Hematopoietic multipotent progenitor cell treated with erythropoietin and hydrocortisone succinate and interleukin-3 and kit ligand, for 15 days (in vitro differentiated cells): ENCODE measurements around the gene ZNF165.

Source experiments
- DNase-seq: peaks from one replicate; pipeline ENCODE4 v3.0.0-alpha.2; 2015; ENCODE audit warnings: low spot score

The ZNF165 gene

DNA sequence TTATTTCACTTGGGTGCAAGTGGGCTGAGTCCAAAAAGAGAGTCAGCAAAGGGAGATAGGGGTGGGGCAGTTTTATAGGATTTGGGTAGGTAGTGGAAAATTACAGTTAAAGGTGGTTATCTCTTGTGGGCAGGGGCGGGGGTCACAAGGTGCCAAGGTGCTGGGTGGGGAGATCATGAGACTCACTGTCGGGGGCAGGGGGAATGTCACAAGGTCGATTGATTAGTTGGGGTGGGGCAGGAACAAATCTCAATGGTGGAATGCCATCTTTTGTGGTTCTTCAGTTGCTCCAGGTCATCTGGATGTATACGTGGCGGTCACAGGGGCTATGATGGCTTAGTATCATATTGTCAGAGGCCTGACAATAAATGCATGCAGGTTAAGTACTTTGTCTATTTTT lies 41.9 kb downstream of the ZNF165 start:
- peak; percentile 40 for DNase-seq

DNA sequence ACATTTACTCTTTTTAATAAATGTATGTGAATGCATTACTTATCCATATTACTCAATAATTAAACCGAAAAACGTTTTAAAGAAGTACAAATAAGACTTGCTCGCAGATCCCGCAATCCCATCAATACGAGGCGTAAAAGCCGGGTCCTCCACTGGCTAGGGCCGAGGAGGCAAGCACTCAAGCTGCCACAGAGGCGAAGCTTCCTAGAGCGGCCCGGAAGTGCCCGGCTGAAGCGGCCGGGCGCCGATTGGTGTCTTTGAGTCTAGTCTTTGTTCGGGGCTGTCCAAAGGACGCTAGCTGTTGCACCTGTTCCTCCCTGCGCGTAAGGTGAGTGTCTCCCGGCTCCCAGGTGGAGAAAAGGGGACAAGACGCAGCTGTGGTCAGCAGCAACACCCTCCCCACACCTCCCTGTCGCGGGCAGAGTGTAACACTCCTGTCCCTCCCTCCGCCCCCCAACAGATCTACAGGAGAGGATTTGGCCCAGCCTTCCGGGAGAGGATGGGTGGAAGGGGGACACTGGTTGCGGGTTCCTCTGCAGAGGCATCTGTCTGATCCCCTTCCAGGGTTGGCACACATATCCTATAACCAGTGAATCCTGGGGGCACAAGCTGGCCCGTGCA lies 44.1 kb downstream of the ZNF165 start, which contains the start of gene ZSCAN16:
ZSCAN16 (plus strand) TSS at position 260 of the 621 bp plus-strand sequence. CDS start 835 bp downstream, outside the sequence.
- peak; percentile 79 for DNase-seq

DNA sequence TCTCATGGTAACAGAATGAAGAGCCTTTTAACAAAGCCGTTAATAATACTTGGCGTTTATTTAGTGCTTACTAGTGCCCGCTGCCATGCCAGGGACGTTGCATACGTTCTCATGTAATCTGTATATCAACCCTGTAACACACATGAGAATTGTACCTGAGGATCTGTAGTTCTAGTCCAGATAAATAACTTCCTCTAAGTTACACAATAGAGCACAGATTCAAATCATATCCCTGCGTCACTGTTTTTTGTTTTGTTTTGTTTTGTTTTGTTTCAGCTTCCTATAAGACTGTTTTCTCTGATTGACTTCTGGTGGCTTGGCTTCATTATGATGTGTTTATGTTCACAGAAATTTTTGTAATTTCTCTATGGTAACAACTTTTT lies 44.6 kb downstream of the ZNF165 start:
- DNase-seq, result no peak

DNA sequence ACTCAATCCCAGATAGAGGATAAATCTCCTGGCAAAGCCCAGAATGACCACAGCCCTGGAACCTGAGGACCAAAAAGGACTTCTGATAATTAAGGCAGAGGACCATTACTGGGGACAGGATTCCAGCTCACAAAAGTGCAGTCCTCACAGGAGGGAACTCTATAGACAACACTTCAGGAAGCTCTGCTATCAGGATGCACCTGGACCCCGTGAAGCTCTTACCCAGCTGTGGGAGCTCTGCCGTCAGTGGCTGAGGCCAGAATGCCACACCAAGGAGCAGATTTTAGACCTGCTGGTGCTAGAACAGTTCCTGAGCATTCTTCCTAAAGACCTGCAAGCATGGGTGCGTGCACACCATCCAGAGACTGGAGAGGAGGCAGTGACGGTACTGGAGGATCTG lies 45.0 kb downstream of the ZNF165 start:
- no peak for DNase-seq

DNA sequence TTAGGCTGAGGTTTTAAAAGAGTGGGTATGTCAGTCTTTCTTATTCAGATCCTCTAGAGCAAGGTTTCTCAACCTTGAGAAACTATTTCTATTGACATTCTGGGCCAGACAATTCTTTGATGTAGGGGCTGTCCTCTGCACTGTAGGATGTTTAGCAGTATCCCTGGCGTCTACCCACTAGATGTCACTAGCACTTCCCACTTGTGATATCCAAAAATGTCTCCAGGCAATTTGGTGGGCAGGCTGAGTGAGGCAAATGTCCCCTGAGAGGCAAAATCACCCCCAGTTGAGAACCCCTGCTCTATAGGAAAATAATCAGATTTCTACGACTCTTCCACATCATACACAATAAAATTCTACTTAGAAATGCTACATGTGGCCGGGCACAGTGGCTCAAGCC lies 53.6 kb downstream of the ZNF165 start:
- peak; percentile 42 for DNase-seq

DNA sequence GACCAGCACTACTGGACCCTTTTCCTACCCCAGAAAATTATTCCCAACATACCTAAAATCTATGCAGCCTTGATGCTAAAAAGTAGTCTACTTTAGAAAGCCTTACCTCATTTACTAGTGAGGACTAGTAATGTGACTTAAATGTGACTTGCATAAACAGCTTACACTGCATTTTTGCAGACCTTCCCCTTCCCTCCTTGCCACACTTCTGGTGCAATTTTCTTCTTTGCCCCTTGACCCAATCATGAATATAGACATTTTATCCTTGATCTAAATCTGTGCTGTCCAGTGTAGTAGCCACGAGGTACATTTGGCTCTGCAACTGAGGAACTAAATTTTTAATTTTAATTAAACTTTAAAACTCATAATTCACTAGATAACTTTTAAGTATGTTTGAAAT lies 54.3 kb downstream of the ZNF165 start:
- no peak for DNase-seq

DNA sequence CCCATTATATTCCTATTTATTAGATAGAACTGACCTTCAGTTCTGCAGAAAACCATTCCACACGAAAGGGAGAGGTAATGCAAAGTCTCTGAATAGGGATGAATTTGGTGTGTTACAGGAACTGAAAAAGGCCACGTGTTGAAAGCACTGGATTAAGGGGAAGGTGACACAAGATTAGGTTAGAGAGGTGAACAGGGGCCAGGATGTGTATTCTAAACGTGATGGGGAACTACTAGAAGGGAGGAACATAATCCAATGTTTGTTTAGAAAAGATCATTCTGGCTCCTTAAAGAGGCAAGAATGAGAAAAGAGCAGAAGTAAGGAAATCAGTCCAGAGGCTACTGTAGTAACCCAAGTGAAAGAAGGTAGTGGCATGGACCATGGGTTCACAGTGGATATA lies 55.0 kb downstream of the ZNF165 start:
- no peak for DNase-seq

DNA sequence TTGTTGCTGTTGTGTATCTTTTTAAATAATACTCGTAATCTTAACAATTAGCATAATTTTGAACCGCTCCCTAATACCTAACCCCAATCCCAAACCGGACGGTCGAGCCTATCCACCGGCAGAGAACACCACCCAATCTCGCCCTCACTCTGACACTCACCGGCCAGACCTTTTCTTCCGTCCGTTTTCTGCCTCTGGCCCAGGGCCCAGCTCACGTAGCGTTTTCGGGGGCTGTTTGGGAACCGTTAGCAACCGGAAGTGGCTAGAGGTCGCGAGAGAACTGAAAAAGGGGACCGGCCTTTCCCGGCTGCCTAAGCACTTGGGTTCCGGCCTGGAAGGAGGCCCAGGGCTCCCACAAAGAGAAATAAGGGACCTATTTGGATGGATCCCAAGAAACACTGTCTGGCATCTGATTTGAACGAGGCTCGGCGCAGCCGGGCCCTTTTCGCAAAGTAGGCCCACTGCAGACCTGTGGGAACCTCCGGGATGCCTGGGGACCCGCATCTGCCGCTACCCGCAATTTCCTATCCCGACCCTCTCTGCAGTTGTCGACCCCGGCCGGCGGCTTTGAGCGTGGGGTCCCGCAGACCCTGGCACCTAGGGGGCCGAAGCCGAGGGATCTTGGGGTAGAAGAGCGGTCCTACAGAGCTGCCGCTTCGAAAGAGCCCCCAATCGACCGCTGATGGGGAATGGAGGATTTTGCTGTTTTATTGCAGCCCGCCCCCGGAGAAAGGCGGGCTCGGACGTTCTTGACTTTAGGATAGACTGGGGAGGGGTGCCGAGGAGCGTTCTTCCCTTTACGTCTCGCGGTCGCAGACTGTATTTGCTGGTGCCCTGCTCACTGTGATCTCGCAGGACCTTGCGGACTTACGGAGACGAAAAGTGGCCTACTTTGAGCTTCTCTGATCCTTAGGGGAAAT lies 56.5 kb downstream of the ZNF165 start:
- peak; percentile 91 for DNase-seq

DNA sequence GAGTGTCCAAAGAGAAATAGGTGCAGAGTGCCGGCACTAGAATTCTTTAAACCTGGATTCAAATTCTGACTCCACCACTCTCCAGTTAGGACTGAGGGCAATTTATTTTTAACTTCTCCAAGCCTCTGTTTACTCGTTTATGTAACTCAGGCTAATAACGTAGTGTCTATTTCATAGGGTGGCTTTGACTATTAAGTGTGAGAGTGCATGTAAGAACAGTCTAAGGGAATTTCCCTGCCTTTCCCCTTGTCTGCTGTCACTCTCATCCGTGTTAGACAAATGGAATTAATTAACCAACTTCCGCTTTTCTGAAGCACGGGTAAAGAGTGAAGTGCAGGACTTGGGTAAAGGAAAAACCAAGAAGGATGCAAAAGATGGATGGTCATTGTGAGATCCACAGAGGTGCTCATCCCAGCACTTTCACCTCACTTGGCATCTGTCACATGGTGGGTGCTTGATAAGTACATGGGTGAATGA lies 57.2 kb downstream of the ZNF165 start:
- DNase-seq, result no peak
